DND-41 (cell line): Measurements from ENCODE around the gene SLC37A2.
"Not testable (repeated sequence)": the region's sequence is repeated elsewhere in the genome, so short reads cannot be mapped to it uniquely, and the experiment has no call there.

Experiments
- ATAC-seq: fragments of 200-7000 bp; cut with Tn5 transposase; 3 replicates; pipeline ENCODE4 v1.9.1; 2021; ENCODE audit warnings: low read depth; ENCODE audit not compliant: insufficient read depth
- DNase-seq: peaks from one replicate; pipeline ENCODE4 v3.0.0-alpha.2; 2020
- H2AFZ ChIP-seq: 2 replicates; pipeline ENCODE4 v1.6.0; 2012; ENCODE audit warnings: low read depth, low read length
- H3K27ac ChIP-seq: 2 replicates; pipeline ENCODE4 v1.5.1; 2012; ENCODE audit warnings: low read length, inconsistent platforms
- H3K27me3 ChIP-seq: fragments of 200-600 bp; sonication (generic); 2 replicates; pipeline ENCODE4 v1.6.0; 2012; ENCODE audit warnings: low read length, mild to moderate bottlenecking, inconsistent platforms; ENCODE audit not compliant: insufficient read depth, poor library complexity
- H3K36me3 ChIP-seq: 2 replicates; pipeline ENCODE4 v1.5.1; 2012; ENCODE audit warnings: low read length, inconsistent platforms; ENCODE audit not compliant: insufficient read depth
- H3K4me1 ChIP-seq: 2 replicates; pipeline ENCODE4 v1.5.1; 2012; ENCODE audit warnings: mild to moderate bottlenecking, low read length; ENCODE audit not compliant: insufficient read depth
- H3K4me2 ChIP-seq: 2 replicates; pipeline ENCODE4 v1.6.0; 2012; ENCODE audit warnings: mild to moderate bottlenecking, moderate library complexity, low read length, inconsistent platforms; ENCODE audit not compliant: insufficient read depth
- H3K4me3 ChIP-seq, 2 experiments: fragments of 200-600 bp in 1 of 2; shearing (Covaris generic) in 1 of 2; 2 replicates each; pipeline ENCODE4 v1.5.1; 2012 to 2016; ENCODE audit warnings: inconsistent platforms in 2 of 2, low read length in 2 of 2, mild to moderate bottlenecking in 2 of 2, low read depth in 1 of 2, moderate library complexity in 1 of 2
- H3K79me2 ChIP-seq: 2 replicates; pipeline ENCODE4 v1.6.0; 2012; ENCODE audit warnings: low read length, inconsistent platforms; ENCODE audit not compliant: insufficient read depth
- H3K9ac ChIP-seq: 2 replicates; pipeline ENCODE4 v1.6.0; 2012; ENCODE audit warnings: low read depth, mild to moderate bottlenecking, inconsistent platforms, low read length, moderate library complexity
- H3K9me3 ChIP-seq: 2 replicates; pipeline ENCODE4 v1.5.1; 2012; ENCODE audit warnings: low read length, moderate library complexity, mild to moderate bottlenecking, inconsistent platforms; ENCODE audit not compliant: insufficient read depth, severe bottlenecking
- H4K20me1 ChIP-seq: 2 replicates; pipeline ENCODE4 v1.6.0; 2012; ENCODE audit warnings: low read length; ENCODE audit not compliant: insufficient read depth
- CTCF ChIP-seq: IDR thresholded peaks from 2 replicates; pipeline ENCODE4 v1.5.1; 2012; ENCODE audit warnings: borderline replicate concordance, low read length, moderate library complexity, mild to moderate bottlenecking; ENCODE audit not compliant: poor library complexity, severe bottlenecking; ENCODE audit errors: extremely low read depth
- EZH2 ChIP-seq: IDR thresholded peaks from 3 replicates; pipeline ENCODE4 v1.6.1; 2012; ENCODE audit warnings: borderline replicate concordance, low read depth, mild to moderate bottlenecking, moderate library complexity, low read length, inconsistent platforms; ENCODE audit not compliant: severe bottlenecking

SLC37A2 gene

GRCh38 chr11:125052047-125052446 is 11.1 kb upstream of the SLC37A2 start:
- Histone ChIP-seq H3K4me1 (no peaks in the 10 kb centered on the region), H3K27me3 (no peaks in the 10 kb centered on the region), H4K20me1 (no peaks in the 10 kb centered on the region), H3K9me3 (no peaks in the 10 kb centered on the region), H3K79me2 (no peaks in the 10 kb centered on the region), H3K9ac (no peak overlapping the region), H3K4me2 (no peak overlapping the region), H3K27ac (no peak overlapping the region), H3K4me3 (no peak overlapping the region), H3K36me3 (no peaks in the 10 kb centered on the region), H2AFZ (no peak overlapping the region)
- TF ChIP-seq CTCF, result no peak
- no peak for TF ChIP-seq EZH2
- ATAC-seq, result no peak
- no peak for DNase-seq

GRCh38 chr11:125053167-125053566 is 9.9 kb upstream of the SLC37A2 start:
- DNase-seq (no peak), ATAC-seq (peak; percentile 48; the same call in 1 of the 3 replicates)
- no peaks in the 10 kb centered on the region for H3K79me2 ChIP-seq
- no peaks in the 10 kb centered on the region for H3K9me3 ChIP-seq
- no peaks in the 10 kb centered on the region for H3K4me1 ChIP-seq
- TF ChIP-seq EZH2, result no peak
- TF ChIP-seq CTCF, result no peak
- no peaks in the 10 kb centered on the region for H3K27me3 ChIP-seq
- H3K27ac ChIP-seq, result no peak overlapping the region
- no peak overlapping the region for H2AFZ ChIP-seq
- no peak overlapping the region for H3K4me3 ChIP-seq
- no peak overlapping the region for H3K9ac ChIP-seq
- no peak overlapping the region for H3K4me2 ChIP-seq
- H3K36me3 ChIP-seq, result no peaks in the 10 kb centered on the region
- no peaks in the 10 kb centered on the region for H4K20me1 ChIP-seq

GRCh38 chr11:125055107-125055715 is 7.9 kb upstream of the SLC37A2 start:
- no peaks in the 10 kb centered on the region for H3K4me1 ChIP-seq
- no peaks in the 10 kb centered on the region for H3K79me2 ChIP-seq
- H3K4me2 ChIP-seq, result no peak overlapping the region
- no peak overlapping the region for H2AFZ ChIP-seq
- H3K9ac ChIP-seq, result no peak overlapping the region
- ATAC-seq, result no peak
- no peaks in the 10 kb centered on the region for H3K9me3 ChIP-seq
- no peak for DNase-seq
- no peak for TF ChIP-seq CTCF
- TF ChIP-seq EZH2, result no peak
- H3K36me3 ChIP-seq, result no peaks in the 10 kb centered on the region
- H4K20me1 ChIP-seq, result no peaks in the 10 kb centered on the region
- H3K27ac ChIP-seq, result no peak overlapping the region
- H3K27me3 ChIP-seq, result no peaks in the 10 kb centered on the region
- H3K4me3 ChIP-seq, result no peak overlapping the region

GRCh38 chr11:125056111-125056510 is 7.0 kb upstream of the SLC37A2 start:
- H3K4me3 ChIP-seq, H3K79me2 ChIP-seq, H3K36me3 ChIP-seq, ATAC-seq, H3K27ac ChIP-seq, H3K27me3 ChIP-seq, H4K20me1 ChIP-seq, H3K4me1 ChIP-seq, DNase-seq, H2AFZ ChIP-seq, H3K9me3 ChIP-seq, H3K9ac ChIP-seq, H3K4me2 ChIP-seq: not testable (repeated sequence)
